Islet of Langerhans (tissue), 1 donor: ENCODE measurements around the gene STXBP6.

Source experiments
- FAIRE-seq: peaks from one replicate; lab custom pipeline; 2011; peaks lifted over from hg19 to GRCh38; lab: Jason Lieb, UNC

STXBP6 gene

GRCh38 chr14:24881116-24881893, 168.6 kb downstream of the STXBP6 start:
- no peak for FAIRE-seq

GRCh38 chr14:24880689-24881088, 169.3 kb downstream of the STXBP6 start:
- no peak for FAIRE-seq

GRCh38 chr14:24879661-24880386, 170.1 kb downstream of the STXBP6 start:
- FAIRE-seq, result no peak

GRCh38 chr14:24876996-24877395, 173.0 kb downstream of the STXBP6 start:
- no peak for FAIRE-seq

GRCh38 chr14:24875991-24876878, 173.7 kb downstream of the STXBP6 start:
- no peak for FAIRE-seq

GRCh38 chr14:24875203-24875838, 174.6 kb downstream of the STXBP6 start:
- no peak for FAIRE-seq

- no peak for FAIRE-seq
Observed at GRCh38 chr14:24874514-24875202, 175.3 kb downstream of the STXBP6 start.

GRCh38 chr14:24873551-24873950, 176.4 kb downstream of the STXBP6 start:
- no peak for FAIRE-seq

- no peak for FAIRE-seq
Observed at GRCh38 chr14:24870949-24871701, 178.8 kb downstream of the STXBP6 start.

GRCh38 chr14:24868389-24868788, 181.6 kb downstream of the STXBP6 start:
- no peak for FAIRE-seq

GRCh38 chr14:24866067-24866639, 183.8 kb downstream of the STXBP6 start:
- no peak for FAIRE-seq

- FAIRE-seq, result no peak
Observed at GRCh38 chr14:24863968-24864684, 185.8 kb downstream of the STXBP6 start.

- no peak for FAIRE-seq
Observed at GRCh38 chr14:24861083-24861630, 188.8 kb downstream of the STXBP6 start.

- FAIRE-seq, result no peak
Observed at GRCh38 chr14:24859559-24859958, 190.4 kb downstream of the STXBP6 start.

GRCh38 chr14:24858684-24859083, 191.3 kb downstream of the STXBP6 start:
- no peak for FAIRE-seq

GRCh38 chr14:24858052-24858451, 191.9 kb downstream of the STXBP6 start:
- no peak for FAIRE-seq

GRCh38 chr14:24857277-24857676, 192.7 kb downstream of the STXBP6 start:
- FAIRE-seq, result no peak

GRCh38 chr14:24853446-24853845, 196.5 kb downstream of the STXBP6 start:
- FAIRE-seq, result no peak

- no peak for FAIRE-seq
Observed at GRCh38 chr14:24852312-24853060, 197.5 kb downstream of the STXBP6 start.
